GM18526 (cell line): ENCODE results near the gene STKLD1.

ENCODE experiments used
- POLR2A ChIP-seq: IDR thresholded peaks from 3 replicates; pipeline ENCODE4 v1.6.1; 2011; ENCODE audit not compliant: insufficient read length; ENCODE audit errors: extremely low read depth

Gene STKLD1

DNA sequence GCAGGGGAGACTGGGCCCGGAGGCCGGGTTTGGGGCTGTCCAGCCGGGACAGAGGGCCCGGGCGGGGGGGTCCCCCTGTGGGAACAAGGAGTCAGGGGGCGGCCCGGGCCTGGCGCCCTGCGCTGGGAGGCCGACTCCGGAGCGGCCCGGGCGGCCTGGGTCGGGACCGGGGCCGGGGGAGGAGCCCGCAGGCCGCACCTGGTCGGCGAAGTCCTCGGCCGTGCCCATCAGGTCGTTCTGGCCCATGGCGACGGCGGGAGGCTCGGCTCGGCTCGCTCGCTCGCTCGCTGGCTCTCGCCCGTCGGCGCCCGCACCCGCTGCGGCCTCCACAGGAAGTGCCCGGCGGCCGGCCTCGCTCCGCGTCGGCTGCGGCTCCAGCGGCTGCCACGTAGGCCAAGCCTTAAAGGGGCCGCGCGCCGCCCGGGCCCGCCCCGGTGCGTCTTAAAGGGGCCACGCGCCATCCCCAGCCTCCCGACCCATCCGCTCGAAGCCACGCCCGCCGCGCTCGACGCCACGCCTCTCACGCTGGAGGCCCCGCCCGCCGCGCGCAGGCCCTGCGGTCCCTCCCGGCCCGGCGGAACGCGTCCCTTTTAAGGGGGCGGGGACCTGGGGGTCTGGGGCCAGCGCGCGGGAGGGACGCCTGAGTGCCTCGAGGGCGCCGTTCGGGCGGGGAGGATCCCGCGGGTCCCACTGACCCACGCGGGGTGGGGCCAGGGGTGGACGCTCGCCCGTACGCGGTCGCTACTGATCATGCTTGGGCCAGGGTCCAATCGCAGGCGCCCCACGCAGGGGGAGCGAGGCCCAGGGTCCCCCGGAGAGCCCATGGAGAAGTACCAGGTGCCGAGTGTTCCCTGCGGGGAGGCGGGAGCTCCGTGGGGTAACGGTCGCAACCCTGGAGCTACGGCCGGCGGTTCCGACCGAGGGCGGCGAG lies at the start of gene STKLD1, which contains the start of gene SURF4:
Gene STKLD1, plus strand, starts transcription at position 643 of the 931 bp plus-strand sequence. Its CDS starts 108 bp downstream, at position 751.
Gene SURF4, minus strand, starts transcription at position 337 of the 931 bp plus-strand sequence. Its CDS starts 91 bp downstream, at position 246.
- peak; percentile 91 for TF ChIP-seq POLR2A

DNA sequence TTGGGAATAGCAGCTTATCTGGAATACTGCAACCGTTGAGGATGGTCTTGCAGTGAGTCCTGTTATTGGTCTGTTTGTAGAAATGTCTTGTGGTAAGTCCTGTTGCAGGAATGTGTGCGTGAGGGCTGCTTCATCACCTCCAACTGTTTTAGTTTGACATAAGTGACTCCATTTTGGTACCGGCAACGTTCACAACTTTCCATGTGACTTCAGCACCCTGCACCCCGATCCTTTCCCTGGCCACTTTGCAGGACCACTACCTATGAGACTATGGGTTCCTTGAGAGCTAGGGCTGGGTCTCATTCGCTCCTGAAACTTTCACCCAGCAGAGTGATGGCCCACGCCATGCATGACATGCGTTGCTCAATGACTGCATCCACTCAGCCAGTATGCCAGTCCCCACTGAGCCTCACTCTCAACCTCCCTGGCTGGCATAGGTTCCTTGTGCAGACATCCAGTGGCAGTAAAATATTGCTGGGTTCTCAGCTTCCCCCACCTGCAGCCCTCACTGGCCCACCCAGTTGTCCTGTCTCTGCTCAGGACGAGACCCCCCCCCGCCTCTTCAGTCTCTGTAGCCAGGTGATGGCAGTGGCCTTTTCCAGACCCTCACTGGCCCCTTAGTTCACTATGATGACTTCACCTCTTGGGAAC lies 48.2 kb upstream of the STKLD1 start:
- TF ChIP-seq POLR2A: no peak

DNA sequence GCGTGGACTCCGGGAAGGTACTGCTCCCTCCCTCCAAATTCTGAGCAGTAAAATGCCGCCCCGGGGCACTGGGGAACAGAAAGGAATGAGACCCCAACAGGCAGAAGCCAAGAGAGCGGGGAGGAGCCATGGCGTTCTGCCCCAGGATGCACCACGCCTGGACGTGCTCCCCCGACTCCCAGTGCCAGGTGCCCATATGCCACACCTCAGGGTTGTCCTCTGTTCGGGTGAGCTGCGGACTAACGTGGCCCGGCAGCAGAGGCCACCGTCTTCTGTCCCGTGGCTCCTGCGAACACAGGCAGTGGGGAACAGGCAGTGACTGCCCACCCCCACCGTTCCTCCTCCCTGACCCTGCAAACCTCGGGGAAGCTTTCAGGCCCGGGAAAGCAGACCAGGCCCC lies 44.9 kb upstream of the STKLD1 start:
- no peak for TF ChIP-seq POLR2A

DNA sequence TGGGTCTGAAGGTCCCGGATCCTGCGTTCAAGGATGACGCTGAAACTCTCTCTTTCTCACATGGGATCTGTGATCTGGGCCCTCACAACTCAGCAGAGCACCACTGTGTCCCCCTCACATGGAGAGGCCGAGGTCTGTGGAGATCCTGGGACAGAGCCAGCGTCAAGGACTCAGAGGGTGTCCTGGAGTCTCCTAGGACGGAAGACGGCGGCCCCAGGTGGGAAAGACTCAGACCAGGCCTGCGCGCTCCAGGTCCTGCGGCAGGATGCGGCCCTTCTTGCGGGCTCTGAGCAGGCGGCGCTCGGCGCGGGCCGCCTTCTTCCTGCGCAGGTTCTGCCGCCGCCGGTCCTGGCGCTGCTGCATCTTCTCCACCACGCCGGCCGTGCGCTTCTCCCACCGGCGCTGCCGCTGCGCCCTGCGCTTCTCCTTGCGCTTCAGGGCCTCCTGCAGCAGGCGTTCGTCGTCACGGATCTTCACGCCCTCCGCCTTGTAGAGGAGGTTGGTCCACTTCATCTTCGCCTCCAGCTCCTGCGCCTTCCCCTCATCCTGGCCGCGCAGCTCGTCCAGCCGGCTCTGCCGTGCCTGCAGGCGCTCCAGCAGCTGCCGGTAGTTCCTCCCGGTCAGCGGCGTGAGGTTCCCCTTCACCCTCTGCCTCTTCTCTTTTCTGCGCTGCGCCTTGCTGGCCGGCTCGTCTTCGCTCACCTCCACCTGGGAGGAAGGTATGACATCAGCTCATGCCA lies 44.4 kb upstream of the STKLD1 start:
- TF ChIP-seq POLR2A: no peak

DNA sequence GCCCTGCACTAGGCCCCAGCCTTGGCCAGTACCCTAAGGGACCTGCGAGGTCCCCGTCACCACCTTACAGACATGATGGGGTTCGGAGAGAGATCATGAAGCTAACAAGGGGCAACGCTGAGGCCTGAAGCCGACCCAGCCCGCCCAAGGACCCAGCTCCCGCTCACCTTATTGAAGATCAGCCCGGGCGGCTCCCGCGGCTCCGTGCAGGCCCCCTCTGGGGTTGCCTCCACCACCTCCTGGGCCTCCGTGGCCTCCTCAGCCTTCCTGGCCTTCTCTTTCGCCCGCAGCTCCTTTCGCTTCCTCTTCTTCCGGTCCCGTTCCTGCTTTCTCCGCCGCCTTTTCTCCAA lies 43.8 kb upstream of the STKLD1 start:
- no peak for TF ChIP-seq POLR2A

DNA sequence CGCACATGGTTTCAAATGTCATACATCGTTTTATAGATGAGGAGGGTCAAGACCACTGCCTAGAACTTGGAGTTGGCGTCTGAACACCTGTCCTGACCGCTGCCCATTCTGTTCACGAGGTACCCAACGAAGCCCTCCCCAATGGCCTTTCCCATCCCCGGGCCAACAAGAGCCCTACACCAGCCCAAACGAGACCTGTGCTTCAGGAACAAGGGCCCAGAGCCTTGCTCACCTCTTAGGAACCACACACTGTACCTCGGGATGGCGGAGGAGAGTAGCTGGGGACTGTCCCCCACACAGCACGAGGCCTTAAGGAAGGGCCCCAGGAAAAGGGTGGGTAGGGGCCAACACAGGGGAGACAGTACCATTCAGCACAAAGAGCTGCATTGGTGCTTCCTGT lies 43.2 kb upstream of the STKLD1 start:
- no peak for TF ChIP-seq POLR2A

DNA sequence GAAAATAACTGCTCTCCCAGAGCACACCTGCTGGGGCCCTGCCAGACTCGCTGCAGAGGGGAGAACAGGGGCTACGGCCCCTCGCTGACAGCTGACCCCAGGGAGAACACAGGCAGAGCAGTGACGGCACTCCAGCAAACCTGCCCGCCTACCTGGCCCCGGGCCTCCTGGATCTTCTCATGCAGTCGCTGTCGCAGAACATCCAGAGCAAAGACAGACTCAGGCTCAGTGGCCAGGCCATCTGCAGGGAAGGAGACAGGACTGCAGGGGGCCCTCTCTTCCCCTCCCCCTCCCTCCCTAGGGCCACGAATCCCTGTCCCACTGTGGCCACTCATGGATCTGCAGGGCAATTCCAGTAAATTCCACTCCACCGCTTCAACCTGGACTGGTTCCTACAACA lies 42.6 kb upstream of the STKLD1 start:
- TF ChIP-seq POLR2A: no peak

DNA sequence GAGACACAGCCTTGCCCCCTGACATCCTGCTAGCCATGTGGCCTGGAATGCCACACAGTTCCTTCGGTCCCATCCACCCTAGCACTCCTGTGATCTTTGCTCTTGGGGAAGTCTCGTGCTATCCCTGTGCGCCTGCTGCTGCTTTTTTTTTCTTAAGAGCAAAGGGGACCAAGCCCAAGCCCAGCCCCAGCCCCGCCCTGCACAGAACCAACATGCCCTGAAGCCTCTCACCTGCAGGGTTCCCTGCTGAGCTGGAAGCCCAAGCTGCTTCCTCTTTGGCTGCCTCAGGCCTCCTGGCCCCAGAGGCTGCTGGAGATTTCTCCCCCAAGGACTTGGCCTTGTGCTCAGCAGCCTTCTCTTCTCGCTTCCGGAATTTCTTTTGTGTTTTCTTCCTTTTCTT lies 42.0 kb upstream of the STKLD1 start:
- no peak for TF ChIP-seq POLR2A

DNA sequence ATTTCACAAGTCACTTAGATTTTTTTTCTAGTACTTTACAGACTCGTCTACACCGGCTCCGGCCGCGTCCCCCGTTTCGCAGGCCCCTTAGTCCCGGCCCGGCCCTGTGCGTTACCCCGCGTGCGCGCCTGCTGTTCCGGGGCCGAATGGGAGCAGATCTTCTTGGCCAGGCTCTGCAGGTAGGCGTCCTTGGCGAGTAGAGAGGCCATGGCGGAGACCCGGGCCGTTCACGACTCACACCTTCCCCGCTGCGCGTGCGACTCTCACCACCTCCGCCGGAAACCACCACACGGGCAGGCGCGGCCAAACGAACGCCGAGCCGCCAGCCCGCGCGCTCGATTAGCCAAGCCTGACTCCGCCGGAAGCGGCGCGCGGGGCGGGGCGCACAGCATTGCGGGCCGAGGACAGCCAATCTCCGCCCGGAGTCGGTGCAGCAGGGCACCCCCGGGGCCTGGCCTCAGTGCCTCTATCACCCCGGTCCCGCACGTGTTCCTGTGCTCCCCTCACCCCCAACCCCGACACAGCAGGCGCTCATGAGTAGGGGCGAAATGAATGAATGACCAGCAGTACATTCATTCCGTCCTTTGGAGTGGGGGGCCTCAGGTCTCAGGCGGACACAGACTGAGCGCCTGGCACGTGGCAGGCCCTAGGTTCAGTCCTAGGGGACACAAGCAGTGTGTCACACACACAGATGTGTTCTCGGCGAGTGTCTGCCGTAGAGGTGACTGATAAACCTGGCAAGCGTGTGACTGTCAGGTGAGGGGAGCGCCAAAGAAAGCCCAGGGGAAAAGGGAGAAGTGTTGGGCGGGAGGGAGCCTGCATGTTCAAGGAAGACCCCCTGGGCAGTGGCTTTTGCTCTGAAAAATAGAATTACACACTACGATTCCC lies 40.0 kb upstream of the STKLD1 start, which contains the start of gene SURF6:
Gene SURF6, minus strand, starts transcription at position 265 of the 888 bp plus-strand sequence. Its CDS starts 56 bp downstream, at position 209.
- peak; percentile 78 for TF ChIP-seq POLR2A

DNA sequence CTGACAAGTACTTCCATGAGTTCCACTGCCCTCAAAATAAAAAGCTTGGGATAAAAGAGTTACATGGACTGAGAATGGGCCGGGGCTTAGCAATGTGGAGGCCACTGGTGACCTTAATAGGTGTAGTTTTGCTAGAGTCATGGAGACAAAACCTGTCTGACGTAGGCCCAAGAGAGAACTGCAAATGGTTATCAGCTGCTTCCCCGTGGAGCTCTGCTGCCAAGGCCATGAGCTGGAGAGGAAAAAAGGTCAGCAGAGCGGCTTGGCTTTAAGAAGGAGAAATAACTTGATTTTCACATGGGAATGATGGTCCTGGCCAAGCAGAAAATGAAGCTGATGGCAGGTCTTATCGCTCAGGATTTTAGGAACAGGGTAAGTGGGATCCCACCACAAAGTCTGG lies 36.5 kb upstream of the STKLD1 start:
- TF ChIP-seq POLR2A: no peak

DNA sequence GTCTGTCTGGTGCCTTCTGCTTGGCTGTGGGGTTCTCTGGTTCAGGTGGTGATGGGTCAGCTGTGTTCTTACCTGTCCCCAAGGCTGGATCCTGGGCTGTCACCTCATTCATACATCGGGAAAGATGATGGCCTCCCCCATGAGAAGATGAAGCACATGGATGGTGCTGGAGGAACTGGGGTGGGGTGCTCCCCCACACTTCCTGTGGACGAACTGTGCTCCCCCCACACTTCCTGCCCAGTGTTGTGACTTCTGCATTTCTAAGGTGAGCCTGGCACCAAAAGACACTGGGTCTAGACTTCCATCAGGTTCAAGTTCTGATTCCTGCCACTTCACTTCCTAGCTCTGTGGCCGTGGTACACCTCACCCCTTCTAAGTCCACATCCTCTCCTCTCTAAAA lies 35.9 kb upstream of the STKLD1 start:
- no peak for TF ChIP-seq POLR2A

DNA sequence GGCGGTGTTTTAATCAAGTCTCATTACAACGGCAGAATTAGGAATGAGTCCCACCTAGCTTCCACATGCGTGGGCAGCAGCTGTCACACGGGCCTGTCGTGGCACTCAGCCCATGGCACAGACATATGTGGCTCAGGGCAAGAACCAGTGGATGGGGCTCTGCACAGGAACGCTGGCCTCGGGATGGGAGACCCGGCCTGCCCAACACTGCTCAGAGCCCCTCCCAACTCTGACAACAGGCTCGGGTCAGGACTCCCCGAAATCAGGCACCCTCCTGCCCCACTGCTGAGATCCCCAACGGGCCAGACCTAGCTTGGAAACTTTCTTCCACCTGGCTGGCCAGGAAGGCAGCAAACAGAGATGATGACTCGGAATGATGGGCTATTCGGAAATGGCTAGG lies 35.2 kb upstream of the STKLD1 start:
- TF ChIP-seq POLR2A: no peak

DNA sequence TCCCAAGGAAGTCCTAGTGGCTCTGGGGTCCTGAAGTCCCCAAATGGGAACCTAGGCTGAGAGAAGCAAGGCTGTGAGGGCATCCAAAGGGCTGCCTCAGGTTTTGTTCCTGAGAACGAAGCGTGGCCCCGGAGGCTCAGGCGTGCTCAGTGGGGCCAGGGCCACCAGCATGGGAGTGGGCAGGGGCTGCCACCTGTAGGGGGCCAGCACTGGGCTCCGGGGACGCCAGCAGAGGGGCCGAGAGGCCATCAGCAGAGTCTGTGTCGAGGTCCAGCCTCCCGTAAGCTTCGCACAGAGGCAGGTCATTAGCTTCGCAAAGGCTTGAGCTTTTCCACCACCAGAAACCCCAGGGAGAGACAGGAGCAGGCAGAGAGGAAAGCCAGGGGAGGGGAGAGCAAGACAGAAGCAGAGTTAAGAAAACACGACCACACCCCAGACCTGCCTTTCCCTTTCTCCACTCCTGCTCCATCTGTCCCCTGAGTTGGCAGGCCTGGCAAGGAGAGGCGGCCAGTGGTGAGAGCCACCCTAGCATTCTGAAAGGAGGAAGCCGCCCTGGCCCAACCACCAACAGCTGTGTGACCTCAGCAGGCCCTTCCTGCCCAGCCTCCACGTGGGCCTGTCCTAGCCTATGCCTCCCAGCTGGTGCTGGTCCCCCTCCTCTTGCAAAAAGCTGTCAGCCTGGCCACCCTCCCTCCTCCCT lies 34.6 kb upstream of the STKLD1 start:
- TF ChIP-seq POLR2A: no peak

DNA sequence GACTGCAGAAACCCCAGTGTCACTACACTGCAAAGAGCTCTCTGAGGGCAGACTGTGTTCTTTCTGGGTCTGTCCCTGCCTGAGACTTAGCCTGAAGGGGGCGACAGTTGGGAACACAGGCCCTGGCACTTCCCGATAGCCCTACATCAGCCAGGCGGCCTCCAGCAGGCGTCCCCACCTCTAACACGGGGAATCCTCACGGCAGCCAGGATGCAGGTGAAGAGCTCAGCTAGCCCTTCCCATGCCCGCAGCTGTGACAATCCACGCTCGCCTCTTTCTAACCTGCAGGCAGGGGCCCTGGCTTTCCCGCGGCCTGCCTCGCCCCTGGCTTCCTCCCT lies 34.1 kb upstream of the STKLD1 start:
- TF ChIP-seq POLR2A: no peak
